ENCODE data around the gene USP5.
A peak's percentile ranks its signal among the peaks of the same experiment; 100 is the strongest.

DNA sequence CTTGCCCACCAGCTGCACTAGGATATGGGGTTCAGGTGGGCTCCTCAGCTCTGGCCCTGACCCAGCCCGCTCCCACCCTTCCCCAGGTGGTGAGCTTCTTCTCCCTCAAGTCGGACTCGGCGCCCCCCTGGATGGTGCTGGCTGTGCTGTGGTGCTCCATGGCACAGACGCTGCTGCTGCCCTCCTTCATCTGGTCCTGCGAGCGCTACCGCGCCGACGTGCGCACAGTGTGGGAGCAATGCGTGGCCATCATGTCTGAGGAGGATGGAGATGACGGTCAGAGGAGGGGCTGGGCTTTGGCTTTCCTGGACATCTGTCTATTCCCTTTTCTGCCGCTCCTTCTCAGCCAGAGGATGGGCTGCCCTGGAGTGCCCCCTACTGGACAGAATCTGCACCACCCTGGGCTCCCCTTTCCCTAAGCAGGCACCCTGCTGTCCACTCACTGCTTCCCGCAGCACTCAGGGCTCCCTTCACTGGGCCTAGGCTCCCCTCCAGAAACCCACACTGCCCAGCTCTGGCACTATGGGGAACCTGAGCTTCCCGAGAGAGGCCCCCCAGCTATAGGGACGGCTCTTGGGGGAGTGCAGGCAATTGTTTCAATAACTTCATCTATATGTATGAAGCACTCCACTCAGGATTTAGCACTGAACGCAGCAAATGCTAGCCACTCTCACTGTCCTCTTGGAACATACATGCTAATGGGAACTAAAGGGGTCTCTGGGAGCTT is 26.4 kb upstream of the USP5 start:
- peak; percentile 88 for TF ChIP-seq CTCF (IDR thresholded peaks at IDR 0.05)
- TF ChIP-seq EZH2phosphoT487 (IDR thresholded peaks at IDR 0.05), result no peak

Data from neural progenitor cell (in vitro differentiated cells).